ENCODE data around the gene PDE6A.

DNA sequence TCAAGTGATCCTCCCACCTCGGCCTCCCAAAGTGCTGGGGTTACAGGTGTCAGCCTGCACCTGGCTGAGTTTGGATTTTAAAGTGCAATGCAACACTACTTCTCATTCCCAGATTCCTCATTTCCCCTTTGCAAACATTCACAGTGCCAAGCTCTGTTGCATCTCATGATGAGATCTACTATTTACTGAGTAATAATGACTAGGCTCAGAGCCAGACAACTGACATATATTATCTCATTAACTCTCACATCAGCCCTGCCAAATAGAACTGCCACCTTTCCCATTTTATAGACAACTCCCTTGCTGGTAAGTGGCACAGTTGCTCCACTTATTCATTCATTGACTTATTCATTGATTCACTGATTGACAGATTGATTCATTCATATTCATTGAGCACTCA, 7.0 kb downstream of the PDE6A start:
- TF ChIP-seq, protein P1, sequence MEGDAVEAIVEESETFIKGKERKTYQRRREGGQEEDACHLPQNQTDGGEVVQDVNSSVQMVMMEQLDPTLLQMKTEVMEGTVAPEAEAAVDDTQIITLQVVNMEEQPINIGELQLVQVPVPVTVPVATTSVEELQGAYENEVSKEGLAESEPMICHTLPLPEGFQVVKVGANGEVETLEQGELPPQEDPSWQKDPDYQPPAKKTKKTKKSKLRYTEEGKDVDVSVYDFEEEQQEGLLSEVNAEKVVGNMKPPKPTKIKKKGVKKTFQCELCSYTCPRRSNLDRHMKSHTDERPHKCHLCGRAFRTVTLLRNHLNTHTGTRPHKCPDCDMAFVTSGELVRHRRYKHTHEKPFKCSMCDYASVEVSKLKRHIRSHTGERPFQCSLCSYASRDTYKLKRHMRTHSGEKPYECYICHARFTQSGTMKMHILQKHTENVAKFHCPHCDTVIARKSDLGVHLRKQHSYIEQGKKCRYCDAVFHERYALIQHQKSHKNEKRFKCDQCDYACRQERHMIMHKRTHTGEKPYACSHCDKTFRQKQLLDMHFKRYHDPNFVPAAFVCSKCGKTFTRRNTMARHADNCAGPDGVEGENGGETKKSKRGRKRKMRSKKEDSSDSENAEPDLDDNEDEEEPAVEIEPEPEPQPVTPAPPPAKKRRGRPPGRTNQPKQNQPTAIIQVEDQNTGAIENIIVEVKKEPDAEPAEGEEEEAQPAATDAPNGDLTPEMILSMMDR (IDR thresholded peaks at IDR 0.05): no peak
- TF ChIP-seq POLR2A (IDR thresholded peaks at IDR 0.05): no peak
